CD14-positive monocyte (primary cell): ENCODE measurements around the gene SLC25A46. TPM values are rescaled to one million over a fixed set of nuclear protein-coding genes. Genes with fewer than 3 reads are reported as not detected.

ENCODE experiments used
- DNase-seq, 3 donors: peaks; one replicate each; pipeline ENCODE4 v3.0.0-alpha.2; 2011 to 2022
- H2AFZ ChIP-seq: 2 replicates; pipeline ENCODE4 v1.6.0; 2012; ENCODE audit warnings: mild to moderate bottlenecking, low read depth, low read length, inconsistent platforms; ENCODE audit not compliant: insufficient read depth, poor library complexity, severe bottlenecking
- H3K27ac ChIP-seq, 2 donors: 1 replicate in 1 of 2; 2 replicates in 1 of 2; pipeline ENCODE4 v1.5.1; 2012 to 2013; ENCODE audit warnings: low read length in 2 of 2, control low read depth in 1 of 2, inconsistent platforms in 1 of 2, low read depth in 1 of 2, mild to moderate bottlenecking in 1 of 2
- H3K27me3 ChIP-seq, 2 donors: one replicate each; pipeline versions ENCODE4 v1.6.0 to v1.6.1; 2011 to 2013; ENCODE audit warnings: low read length in 2 of 2; ENCODE audit not compliant: control insufficient read depth in 2 of 2, insufficient read depth in 2 of 2
- H3K36me3 ChIP-seq, 2 donors: replicated peaks in 1 of 2; 1 replicate in 1 of 2; 2 replicates in 1 of 2; pipeline versions ENCODE4 v1.5.1 to v1.6.1; 2012 to 2013; ENCODE audit warnings: low read length in 2 of 2, control low read depth in 1 of 2, inconsistent platforms in 1 of 2, mild to moderate bottlenecking in 1 of 2; ENCODE audit not compliant: insufficient read depth in 2 of 2, control insufficient read depth in 1 of 2
- H3K4me1 ChIP-seq, 2 donors: 1 replicate in 1 of 2; 2 replicates in 1 of 2; pipeline versions ENCODE4 v1.5.1 to v1.6.1; 2012 to 2013; ENCODE audit warnings: low read length in 2 of 2, control low read depth in 1 of 2, inconsistent platforms in 1 of 2, mild to moderate bottlenecking in 1 of 2, moderate library complexity in 1 of 2; ENCODE audit not compliant: insufficient read depth in 2 of 2, control insufficient read depth in 1 of 2
- H3K4me2 ChIP-seq: replicated peaks from 2 replicates; pipeline ENCODE3; 2012; ENCODE audit warnings: low read length, moderate library complexity, mild to moderate bottlenecking; ENCODE audit not compliant: poor library complexity, severe bottlenecking; ENCODE audit errors: extremely low read depth
- H3K4me3 ChIP-seq, 3 experiments: fragments of 200-600 bp in 1 of 3; sonication (generic) in 1 of 3; replicated peaks in 1 of 3; 1 replicate in 2 of 3; 2 replicates in 1 of 3; pipeline ENCODE4 v1.5.1; 2011 to 2013; ENCODE audit warnings: low read length in 3 of 3, mild to moderate bottlenecking in 3 of 3, control low read depth in 2 of 3, low read depth in 2 of 3, inconsistent platforms in 1 of 3, moderate library complexity in 1 of 3
- H3K79me2 ChIP-seq: 2 replicates; pipeline ENCODE4 v1.6.0; 2012; ENCODE audit warnings: mild to moderate bottlenecking, control low read depth, inconsistent platforms, low read length, moderate library complexity; ENCODE audit not compliant: insufficient read depth
- H3K9ac ChIP-seq: 2 replicates; pipeline ENCODE4 v1.6.0; 2017; ENCODE audit warnings: low read length, mild to moderate bottlenecking; ENCODE audit not compliant: insufficient read depth, poor library complexity, severe bottlenecking
- H3K9me3 ChIP-seq, 2 donors: replicated peaks in 1 of 2; 1 replicate in 1 of 2; 2 replicates in 1 of 2; pipeline versions ENCODE4 v1.5.1 to v1.6.1; 2012 to 2013; ENCODE audit warnings: low read length in 2 of 2, control low read depth in 1 of 2; ENCODE audit not compliant: control insufficient read depth in 1 of 2, insufficient read depth in 1 of 2
- H4K20me1 ChIP-seq: 2 replicates; pipeline ENCODE4 v1.6.0; 2012; ENCODE audit warnings: mild to moderate bottlenecking, low read length, control low read depth, moderate library complexity; ENCODE audit not compliant: insufficient read depth
- H3K27ac Mint-ChIP-seq, 7 donors: one replicate each; pipeline ENCODE4 v1.8.0; 2020; ENCODE audit warnings: mild to moderate bottlenecking in 7 of 7, mixed read lengths in 7 of 7, moderate library complexity in 6 of 7, inconsistent platforms in 2 of 7
- H3K27me3 Mint-ChIP-seq, 3 donors: one replicate each; pipeline ENCODE4 v1.8.0; 2021 to 2022; ENCODE audit warnings: low read depth in 3 of 3, mild to moderate bottlenecking in 3 of 3, mixed read lengths in 3 of 3, moderate library complexity in 3 of 3, inconsistent platforms in 1 of 3
- H3K36me3 Mint-ChIP-seq, 2 donors: one replicate each; pipeline ENCODE4 v1.8.0; 2020; ENCODE audit warnings: mixed read lengths in 2 of 2, inconsistent platforms in 1 of 2, mild to moderate bottlenecking in 1 of 2
- H3K4me1 Mint-ChIP-seq: one replicate; pipeline ENCODE4 v1.8.0; 2020; ENCODE audit warnings: mild to moderate bottlenecking, mixed read lengths
- H3K4me3 Mint-ChIP-seq, 2 donors: one replicate each; pipeline ENCODE4 v1.8.0; 2020; ENCODE audit warnings: mild to moderate bottlenecking in 2 of 2, mixed read lengths in 2 of 2, moderate library complexity in 1 of 2
- H3K9me3 Mint-ChIP-seq, 7 donors: one replicate each; pipeline ENCODE4 v1.8.0; 2020 to 2022; ENCODE audit warnings: mixed read lengths in 7 of 7, mild to moderate bottlenecking in 6 of 7, moderate library complexity in 6 of 7, inconsistent platforms in 2 of 7
- WGBS: methylation state at CpG from one replicate; pipeline ENCODE4 v1.1.5; 2013; ENCODE audit warnings: missing lambda C conversion rate; ENCODE audit not compliant: insufficient coverage; 5-methylcytosine and 5-hydroxymethylcytosine counted together
- intact Hi-C, 2 donors: fragments of 100-400 bp; cut with micrococcal nuclease; formaldehyde crosslinking; loops; one replicate each; pipeline versions ENCODE4 v1.15.0 to v1.15.1; 2023
- polyA plus RNA-seq, 3 donors: library from polyadenylated mRNA; depleted of rRNA in 1 of 3; unstranded in 2 of 3; stranded (reverse) in 1 of 3; fragments of 300-500 nt in 2 of 3; fragments of >200 nt in 1 of 3; fragmentation: Illumina TruSeq in 2 of 3; gene quantifications; 1 replicate in 2 of 3; 2 replicates in 1 of 3; pipeline ENCODE4 v1.2.3, GENCODE V29; 2012 to 2021
- TF ChIP-seq, protein P1 (sequence below): fragments of 200-600 bp; IDR thresholded peaks from one replicate; pipeline ENCODE4 v1.8.0; 2022; ENCODE audit warnings: antibody characterized with exemption, mild to moderate bottlenecking

SLC25A46 gene
- polyA plus RNA-seq, 3 donors = 20.1 to 32.2 (median 29.7) TPM

DNA sequence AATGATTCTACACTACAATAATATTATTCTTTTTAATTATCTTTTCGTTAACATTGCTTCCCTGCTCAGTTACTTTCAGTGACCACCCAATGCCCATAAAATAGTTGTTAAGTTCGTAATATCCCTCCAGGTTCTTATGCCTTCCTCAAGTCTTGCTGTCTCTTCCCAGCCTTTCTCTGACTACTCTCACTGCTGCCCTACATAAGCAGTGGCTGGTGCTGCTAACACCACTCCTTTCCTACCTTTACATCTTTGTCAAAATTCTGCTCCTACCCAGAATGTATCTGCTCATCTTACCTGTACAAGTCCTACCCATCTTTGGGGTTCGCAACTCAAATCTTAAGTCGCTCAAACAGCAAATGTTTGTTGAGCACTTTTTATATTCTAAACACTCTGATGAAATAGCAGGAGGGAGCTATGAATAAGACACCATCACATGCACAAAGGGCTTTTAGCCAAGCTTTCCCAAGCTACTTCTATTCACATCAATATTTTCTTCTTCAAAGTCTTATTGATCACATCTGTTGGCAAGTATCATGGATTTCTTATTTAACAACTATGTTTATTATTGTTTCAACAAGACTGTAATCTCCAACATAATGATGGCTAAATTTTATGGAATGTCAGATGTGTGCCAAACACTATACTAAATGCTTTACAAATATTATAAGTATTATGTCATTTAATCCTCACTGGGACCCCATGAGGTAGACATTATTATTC is 29.5 kb downstream of the SLC25A46 start:
- DNase-seq = no peak
- Histone ChIP-seq H3K4me1 (no peaks in the 10 kb centered on the region), H3K36me3 (peaks cover 1 to 2% of the 10 kb centered on the region in 2 donors), H3K4me2 (no peak overlapping the region), H3K79me2 (no peaks in the 10 kb centered on the region), H2AFZ (no peak overlapping the region), H3K9ac (no peak overlapping the region), H3K27me3 (no peaks in the 10 kb centered on the region), H4K20me1 (no peaks in the 10 kb centered on the region), H3K27ac (no peak overlapping the region), H3K4me3 (no peak overlapping the region), H3K9me3 (no peaks in the 10 kb centered on the region)
- intact Hi-C loops = no loop called here
- 82% methylated on average over 2 of the region's 4 CpGs for WGBS
- TF ChIP-seq, protein P1, sequence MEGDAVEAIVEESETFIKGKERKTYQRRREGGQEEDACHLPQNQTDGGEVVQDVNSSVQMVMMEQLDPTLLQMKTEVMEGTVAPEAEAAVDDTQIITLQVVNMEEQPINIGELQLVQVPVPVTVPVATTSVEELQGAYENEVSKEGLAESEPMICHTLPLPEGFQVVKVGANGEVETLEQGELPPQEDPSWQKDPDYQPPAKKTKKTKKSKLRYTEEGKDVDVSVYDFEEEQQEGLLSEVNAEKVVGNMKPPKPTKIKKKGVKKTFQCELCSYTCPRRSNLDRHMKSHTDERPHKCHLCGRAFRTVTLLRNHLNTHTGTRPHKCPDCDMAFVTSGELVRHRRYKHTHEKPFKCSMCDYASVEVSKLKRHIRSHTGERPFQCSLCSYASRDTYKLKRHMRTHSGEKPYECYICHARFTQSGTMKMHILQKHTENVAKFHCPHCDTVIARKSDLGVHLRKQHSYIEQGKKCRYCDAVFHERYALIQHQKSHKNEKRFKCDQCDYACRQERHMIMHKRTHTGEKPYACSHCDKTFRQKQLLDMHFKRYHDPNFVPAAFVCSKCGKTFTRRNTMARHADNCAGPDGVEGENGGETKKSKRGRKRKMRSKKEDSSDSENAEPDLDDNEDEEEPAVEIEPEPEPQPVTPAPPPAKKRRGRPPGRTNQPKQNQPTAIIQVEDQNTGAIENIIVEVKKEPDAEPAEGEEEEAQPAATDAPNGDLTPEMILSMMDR = no peak
- no peaks in the 10 kb centered on the region for H3K9me3 Mint-ChIP-seq
- H3K4me1 Mint-ChIP-seq = no peaks in the 10 kb centered on the region
- H3K27ac Mint-ChIP-seq = no peak overlapping the region
- no peak overlapping the region for H3K4me3 Mint-ChIP-seq
- peaks cover 0 to 2% of the 10 kb centered on the region in 2 donors for H3K36me3 Mint-ChIP-seq
- peaks cover 1 to 11% (median 2%) of the 10 kb centered on the region in 3 donors for H3K27me3 Mint-ChIP-seq

DNA sequence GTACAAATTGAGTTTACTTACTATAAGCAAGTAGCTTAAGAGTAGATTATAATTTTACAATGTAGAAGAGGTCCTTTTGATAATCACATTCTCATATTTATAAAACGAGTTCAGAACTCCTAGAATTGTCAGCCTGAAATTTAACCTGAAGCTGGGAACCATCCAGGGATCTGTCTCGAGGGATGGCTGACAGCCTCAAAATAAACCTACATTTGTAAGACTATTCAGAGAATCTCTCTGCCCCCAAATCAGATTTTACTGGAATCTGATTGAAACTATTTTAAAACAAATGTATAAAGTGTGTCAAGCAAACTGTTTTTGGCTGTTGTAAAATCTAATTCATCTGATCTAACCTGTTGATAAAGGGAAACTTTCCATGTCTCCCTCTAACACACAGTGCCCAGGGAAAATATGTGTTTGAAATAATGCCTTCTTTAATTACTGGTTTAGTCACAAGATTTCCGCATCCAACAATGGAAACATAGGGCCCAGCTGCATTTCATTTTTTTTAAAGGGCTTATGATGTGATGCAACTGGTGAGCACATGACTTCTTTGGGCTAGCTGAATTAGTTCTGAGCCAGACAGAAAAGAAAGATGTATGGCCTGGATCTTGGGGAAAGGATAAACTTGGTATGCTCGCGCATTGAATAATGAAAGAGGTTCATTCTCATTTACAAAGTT is 30.3 kb downstream of the SLC25A46 start:
- TF ChIP-seq, protein P1 = no peak
- intact Hi-C loops = no loop called here
- no peaks in the 10 kb centered on the region for H3K4me1 ChIP-seq
- no peaks in the 10 kb centered on the region for H3K27me3 ChIP-seq
- H3K9me3 ChIP-seq = no peaks in the 10 kb centered on the region
- H3K4me3 ChIP-seq = no peak overlapping the region
- H3K4me2 ChIP-seq = no peak overlapping the region
- H3K79me2 ChIP-seq = no peaks in the 10 kb centered on the region
- Mint-ChIP-seq H3K27ac (no peak overlapping the region), H3K27me3 (peaks cover 1 to 11% (median 2%) of the 10 kb centered on the region in 3 donors), H3K9me3 (peaks cover 0 to 2% (median under 1%) of the 10 kb centered on the region in 7 donors), H3K4me3 (no peak overlapping the region), H3K36me3 (peaks cover 0 to 2% of the 10 kb centered on the region in 2 donors), H3K4me1 (no peaks in the 10 kb centered on the region)
- WGBS = no CpG with 5 or more reads among the region's 5 CpGs
- H4K20me1 ChIP-seq = no peaks in the 10 kb centered on the region
- H3K9ac ChIP-seq = no peak overlapping the region
- H2AFZ ChIP-seq = no peak overlapping the region
- H3K27ac ChIP-seq = no peak overlapping the region
- H3K36me3 ChIP-seq = no peaks in the 10 kb centered on the region
- no peak for DNase-seq
